Fibroblast of lung (primary cell): Measurements from ENCODE around the gene LRRC8A.

Source experiments
- EZH2 ChIP-seq: IDR thresholded peaks from 2 replicates; pipeline ENCODE4 v1.5.1; 2012; ENCODE audit warnings: low read length, control low read depth, mild to moderate bottlenecking; ENCODE audit errors: missing control alignments
- TF ChIP-seq, protein P1 (sequence below), 2 donors: IDR thresholded peaks in 1 of 2; conservative IDR thresholded peaks in 1 of 2; 1 replicate in 1 of 2; 2 replicates in 1 of 2; pipeline ENCODE4 v1.5.1; 2011 to 2012; ENCODE audit warnings: low read length in 2 of 2, control low read depth in 1 of 2, inconsistent platforms in 1 of 2, low read depth in 1 of 2, mild to moderate bottlenecking in 1 of 2

DNA sequence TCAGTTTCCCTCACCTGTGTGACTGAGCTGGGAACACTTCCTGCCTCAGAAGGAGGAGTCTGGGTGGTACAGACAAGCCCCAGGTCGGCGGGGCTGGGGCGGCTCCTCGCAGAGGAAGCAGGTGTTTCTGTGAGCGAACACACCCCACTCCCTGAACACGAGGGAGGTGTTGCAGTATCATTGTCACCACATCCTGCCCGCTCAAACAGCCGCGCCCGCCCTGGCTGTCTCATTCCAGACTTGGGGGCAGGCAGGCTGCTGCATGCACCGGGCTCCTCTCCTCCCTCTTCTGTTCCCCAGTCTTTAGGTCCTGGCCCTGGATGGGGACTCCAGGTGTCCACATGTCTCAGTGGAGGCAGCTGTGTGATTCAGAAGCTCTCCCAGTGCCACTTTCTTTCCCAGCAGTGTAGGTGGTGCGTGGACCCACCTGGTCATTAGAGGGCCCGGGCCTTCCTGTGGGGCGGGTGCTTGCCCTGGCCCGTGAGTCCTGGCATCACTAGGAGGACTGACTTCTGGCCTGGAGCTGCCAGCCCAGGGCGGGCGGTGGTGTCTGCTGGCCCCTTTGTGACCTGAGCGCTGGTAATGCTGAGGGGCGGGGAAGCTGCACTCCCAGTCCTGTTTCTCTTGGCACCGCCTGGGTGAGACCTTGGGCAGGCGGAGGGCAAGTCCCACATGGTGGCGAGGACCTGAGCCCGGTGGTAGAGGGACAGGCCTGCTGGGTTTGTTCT, 20.6 kb downstream of the LRRC8A start:
- TF ChIP-seq, protein P1, sequence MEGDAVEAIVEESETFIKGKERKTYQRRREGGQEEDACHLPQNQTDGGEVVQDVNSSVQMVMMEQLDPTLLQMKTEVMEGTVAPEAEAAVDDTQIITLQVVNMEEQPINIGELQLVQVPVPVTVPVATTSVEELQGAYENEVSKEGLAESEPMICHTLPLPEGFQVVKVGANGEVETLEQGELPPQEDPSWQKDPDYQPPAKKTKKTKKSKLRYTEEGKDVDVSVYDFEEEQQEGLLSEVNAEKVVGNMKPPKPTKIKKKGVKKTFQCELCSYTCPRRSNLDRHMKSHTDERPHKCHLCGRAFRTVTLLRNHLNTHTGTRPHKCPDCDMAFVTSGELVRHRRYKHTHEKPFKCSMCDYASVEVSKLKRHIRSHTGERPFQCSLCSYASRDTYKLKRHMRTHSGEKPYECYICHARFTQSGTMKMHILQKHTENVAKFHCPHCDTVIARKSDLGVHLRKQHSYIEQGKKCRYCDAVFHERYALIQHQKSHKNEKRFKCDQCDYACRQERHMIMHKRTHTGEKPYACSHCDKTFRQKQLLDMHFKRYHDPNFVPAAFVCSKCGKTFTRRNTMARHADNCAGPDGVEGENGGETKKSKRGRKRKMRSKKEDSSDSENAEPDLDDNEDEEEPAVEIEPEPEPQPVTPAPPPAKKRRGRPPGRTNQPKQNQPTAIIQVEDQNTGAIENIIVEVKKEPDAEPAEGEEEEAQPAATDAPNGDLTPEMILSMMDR (conservative IDR thresholded peaks at IDR 0.05 in 1 of 2, IDR thresholded peaks at IDR 0.05 in 1 of 2; ENCODE audit: low read depth in 1 of 2, low read length in 2 of 2), result no peak
- TF ChIP-seq EZH2, result no peak
